ENCODE measurements around the gene HLF.

DNA sequence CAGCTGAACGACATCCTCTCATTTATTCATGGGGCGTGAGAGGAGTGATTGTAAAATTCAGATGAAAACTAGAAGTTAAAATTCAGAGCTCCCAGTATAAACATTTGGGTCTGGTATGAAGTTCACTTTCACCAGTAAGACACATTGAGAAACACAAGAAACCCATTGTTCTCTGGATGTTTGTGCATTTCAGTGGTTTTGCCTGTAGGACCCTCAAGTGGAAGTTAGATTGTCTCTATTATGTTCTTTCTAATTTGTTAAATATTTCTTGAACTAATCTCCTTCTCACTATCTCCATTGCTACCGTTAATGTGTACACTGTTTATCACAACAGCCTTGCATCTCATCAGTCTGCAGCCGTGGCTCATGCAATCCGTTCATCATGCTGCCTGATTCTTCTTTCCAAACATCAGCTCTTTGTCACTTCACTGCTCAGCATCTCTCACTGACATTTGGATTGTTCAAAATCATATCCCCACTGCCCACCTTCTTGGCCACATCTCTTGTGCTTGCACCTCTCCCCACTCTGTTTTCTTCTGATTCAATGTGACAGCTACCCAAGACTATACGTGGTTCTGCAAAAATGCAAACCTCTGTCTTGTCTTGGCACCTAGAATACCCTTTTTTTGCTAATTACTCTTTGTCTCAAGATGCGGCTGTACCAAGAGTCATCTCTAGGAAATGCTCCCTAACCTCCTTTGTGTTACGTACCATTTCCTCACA is 49.5 kb downstream of the HLF start:
- TF ChIP-seq, protein P1, sequence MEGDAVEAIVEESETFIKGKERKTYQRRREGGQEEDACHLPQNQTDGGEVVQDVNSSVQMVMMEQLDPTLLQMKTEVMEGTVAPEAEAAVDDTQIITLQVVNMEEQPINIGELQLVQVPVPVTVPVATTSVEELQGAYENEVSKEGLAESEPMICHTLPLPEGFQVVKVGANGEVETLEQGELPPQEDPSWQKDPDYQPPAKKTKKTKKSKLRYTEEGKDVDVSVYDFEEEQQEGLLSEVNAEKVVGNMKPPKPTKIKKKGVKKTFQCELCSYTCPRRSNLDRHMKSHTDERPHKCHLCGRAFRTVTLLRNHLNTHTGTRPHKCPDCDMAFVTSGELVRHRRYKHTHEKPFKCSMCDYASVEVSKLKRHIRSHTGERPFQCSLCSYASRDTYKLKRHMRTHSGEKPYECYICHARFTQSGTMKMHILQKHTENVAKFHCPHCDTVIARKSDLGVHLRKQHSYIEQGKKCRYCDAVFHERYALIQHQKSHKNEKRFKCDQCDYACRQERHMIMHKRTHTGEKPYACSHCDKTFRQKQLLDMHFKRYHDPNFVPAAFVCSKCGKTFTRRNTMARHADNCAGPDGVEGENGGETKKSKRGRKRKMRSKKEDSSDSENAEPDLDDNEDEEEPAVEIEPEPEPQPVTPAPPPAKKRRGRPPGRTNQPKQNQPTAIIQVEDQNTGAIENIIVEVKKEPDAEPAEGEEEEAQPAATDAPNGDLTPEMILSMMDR (IDR thresholded peaks at IDR 0.05): no peak
- TF ChIP-seq POLR2AphosphoS5 (IDR thresholded peaks at IDR 0.05): no peak

All from stomach (tissue), 4 donors.